Osteoblast (primary cell): ENCODE data around the gene CREB5. TPM values are rescaled to one million over a fixed set of nuclear protein-coding genes. Genes with fewer than 3 reads are reported as not detected.

ENCODE experiments used
- DNase-seq: peaks from one replicate; pipeline ENCODE4 v3.0.0; 2011; ENCODE audit warnings: low spot score, mixed read lengths; ENCODE audit not compliant: insufficient read length; ENCODE audit errors: missing footprints
- H2AFZ ChIP-seq: 2 replicates; pipeline ENCODE4 v1.6.0; 2011; ENCODE audit warnings: mild to moderate bottlenecking, low read length
- H3K27ac ChIP-seq: 2 replicates; pipeline ENCODE4 v1.5.1; 2011; ENCODE audit warnings: mild to moderate bottlenecking, low read depth, low read length, moderate library complexity
- H3K27me3 ChIP-seq: 2 replicates; pipeline ENCODE4 v1.6.0; 2012; ENCODE audit warnings: mild to moderate bottlenecking, control low read depth, inconsistent platforms, low read length, moderate library complexity; ENCODE audit not compliant: insufficient read depth
- H3K36me3 ChIP-seq: 2 replicates; pipeline ENCODE4 v1.5.1; 2011; ENCODE audit warnings: mild to moderate bottlenecking, low read length, control low read depth, moderate library complexity; ENCODE audit not compliant: insufficient read depth
- H3K4me1 ChIP-seq: 2 replicates; pipeline ENCODE4 v1.5.1; 2011; ENCODE audit warnings: mild to moderate bottlenecking, low read length, control low read depth, moderate library complexity; ENCODE audit not compliant: insufficient read depth
- H3K4me2 ChIP-seq: 2 replicates; pipeline ENCODE4 v1.6.0; 2011; ENCODE audit warnings: mild to moderate bottlenecking, low read length; ENCODE audit not compliant: insufficient read depth
- H3K4me3 ChIP-seq: fragments of 200-600 bp; sonication (generic); 3 replicates; pipeline ENCODE4 v1.5.1; 2012; ENCODE audit warnings: mild to moderate bottlenecking, low read length, inconsistent platforms; ENCODE audit not compliant: insufficient read depth
- H3K79me2 ChIP-seq: 2 replicates; pipeline ENCODE4 v1.6.0; 2012; ENCODE audit warnings: mild to moderate bottlenecking, low read length, control low read depth, inconsistent platforms; ENCODE audit not compliant: insufficient read depth
- H3K9me3 ChIP-seq: 2 replicates; pipeline ENCODE4 v1.5.1; 2011; ENCODE audit warnings: low read depth, low read length, control low read depth
- H4K20me1 ChIP-seq: 2 replicates; pipeline ENCODE4 v1.6.0; 2012; ENCODE audit warnings: mild to moderate bottlenecking, low read length, control low read depth; ENCODE audit not compliant: insufficient read depth
- total RNA-seq: library from RNA; depleted of rRNA; stranded (reverse); fragments of >200 nt; gene quantifications from 2 replicates; pipeline ENCODE4 v1.2.3, GENCODE V29; 2012
- TF ChIP-seq, protein P1 (sequence below): IDR thresholded peaks from 2 replicates; pipeline ENCODE4 v1.5.1; 2011; ENCODE audit warnings: mild to moderate bottlenecking, low read depth, low read length, moderate library complexity; ENCODE audit errors: extremely low read depth

Gene CREB5
- total RNA-seq, 1 donor = 5.1 TPM

DNA sequence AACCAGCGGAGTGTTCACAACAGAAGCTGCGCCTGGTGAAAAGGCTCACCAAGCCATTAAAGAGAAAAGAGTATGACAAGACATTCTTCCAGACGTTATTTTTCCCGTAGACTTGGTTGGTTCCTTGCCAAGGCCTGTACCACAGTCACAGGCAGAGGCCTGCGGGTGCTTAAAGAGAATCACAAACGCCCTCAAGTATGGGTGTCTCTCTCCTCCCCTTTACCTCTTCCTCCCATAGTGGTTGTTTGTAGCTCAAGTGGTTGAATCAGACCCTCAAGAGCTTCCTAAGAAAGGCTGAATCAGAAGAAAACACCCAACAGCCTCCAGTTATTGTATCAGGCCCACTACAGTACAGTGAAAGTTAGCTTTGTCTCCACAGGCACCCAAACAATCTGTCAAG lies 169.0 kb downstream of the CREB5 start:
- Histone ChIP-seq H3K4me1 (peaks cover 7% of the 10 kb centered on the region), H3K4me3 (no peak overlapping the region), H2AFZ (no peak overlapping the region), H3K79me2 (no peaks in the 10 kb centered on the region), H3K9me3 (no peaks in the 10 kb centered on the region), H3K36me3 (no peaks in the 10 kb centered on the region), H3K27ac (no peak overlapping the region), H3K4me2 (no peak overlapping the region), H4K20me1 (no peaks in the 10 kb centered on the region), H3K27me3 (no peaks in the 10 kb centered on the region)
- no peak for DNase-seq
- TF ChIP-seq, protein P1, sequence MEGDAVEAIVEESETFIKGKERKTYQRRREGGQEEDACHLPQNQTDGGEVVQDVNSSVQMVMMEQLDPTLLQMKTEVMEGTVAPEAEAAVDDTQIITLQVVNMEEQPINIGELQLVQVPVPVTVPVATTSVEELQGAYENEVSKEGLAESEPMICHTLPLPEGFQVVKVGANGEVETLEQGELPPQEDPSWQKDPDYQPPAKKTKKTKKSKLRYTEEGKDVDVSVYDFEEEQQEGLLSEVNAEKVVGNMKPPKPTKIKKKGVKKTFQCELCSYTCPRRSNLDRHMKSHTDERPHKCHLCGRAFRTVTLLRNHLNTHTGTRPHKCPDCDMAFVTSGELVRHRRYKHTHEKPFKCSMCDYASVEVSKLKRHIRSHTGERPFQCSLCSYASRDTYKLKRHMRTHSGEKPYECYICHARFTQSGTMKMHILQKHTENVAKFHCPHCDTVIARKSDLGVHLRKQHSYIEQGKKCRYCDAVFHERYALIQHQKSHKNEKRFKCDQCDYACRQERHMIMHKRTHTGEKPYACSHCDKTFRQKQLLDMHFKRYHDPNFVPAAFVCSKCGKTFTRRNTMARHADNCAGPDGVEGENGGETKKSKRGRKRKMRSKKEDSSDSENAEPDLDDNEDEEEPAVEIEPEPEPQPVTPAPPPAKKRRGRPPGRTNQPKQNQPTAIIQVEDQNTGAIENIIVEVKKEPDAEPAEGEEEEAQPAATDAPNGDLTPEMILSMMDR = no peak

GRCh38 chr7:28582226-28582625 lies 169.9 kb downstream of the CREB5 start:
- no peaks in the 10 kb centered on the region for H3K36me3 ChIP-seq
- no peaks in the 10 kb centered on the region for H4K20me1 ChIP-seq
- no peak overlapping the region for H3K4me3 ChIP-seq
- peaks cover 9% of the 10 kb centered on the region for H3K4me1 ChIP-seq
- no peak overlapping the region for H2AFZ ChIP-seq
- no peak overlapping the region for H3K4me2 ChIP-seq
- TF ChIP-seq, protein P1 = no peak
- H3K27ac ChIP-seq = no peak overlapping the region
- H3K9me3 ChIP-seq = no peaks in the 10 kb centered on the region
- H3K27me3 ChIP-seq = no peaks in the 10 kb centered on the region
- no peaks in the 10 kb centered on the region for H3K79me2 ChIP-seq
- DNase-seq = no peak

DNA sequence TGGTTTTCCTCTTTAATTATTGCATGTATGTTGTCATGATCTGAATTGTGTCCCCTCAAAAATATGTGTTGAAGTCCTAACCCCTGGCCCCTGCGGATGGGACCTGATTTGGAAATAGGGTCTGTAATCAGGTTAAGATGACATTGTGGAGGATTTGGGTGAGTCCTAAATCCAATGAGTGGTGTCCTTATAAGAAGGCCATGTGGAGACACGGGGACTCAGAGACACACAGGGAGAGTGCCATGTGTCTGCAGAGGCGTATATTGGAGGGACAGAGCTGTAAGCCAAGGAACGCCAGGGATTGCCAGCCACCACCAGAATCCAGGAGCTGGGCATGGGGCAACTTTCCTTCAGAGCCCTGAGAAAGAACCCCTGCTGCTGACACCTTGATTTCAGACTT lies 171.9 kb downstream of the CREB5 start:
- Histone ChIP-seq H3K4me3 (no peak overlapping the region), H4K20me1 (no peaks in the 10 kb centered on the region), H3K36me3 (no peaks in the 10 kb centered on the region), H3K27me3 (no peaks in the 10 kb centered on the region), H3K4me1 (peaks cover 10% of the 10 kb centered on the region), H3K79me2 (no peaks in the 10 kb centered on the region), H3K4me2 (no peak overlapping the region), H3K9me3 (no peaks in the 10 kb centered on the region), H3K27ac (no peak overlapping the region), H2AFZ (no peak overlapping the region)
- TF ChIP-seq, protein P1 = no peak
- no peak for DNase-seq

- Histone ChIP-seq H3K9me3 (no peaks in the 10 kb centered on the region), H4K20me1 (no peaks in the 10 kb centered on the region), H3K4me1 (peaks cover 3% of the 10 kb centered on the region), H3K27ac (no peak overlapping the region), H3K4me3 (no peak overlapping the region), H2AFZ (no peak overlapping the region), H3K4me2 (no peak overlapping the region), H3K27me3 (no peaks in the 10 kb centered on the region), H3K79me2 (no peaks in the 10 kb centered on the region), H3K36me3 (no peaks in the 10 kb centered on the region)
- TF ChIP-seq, protein P1 = no peak
- no peak for DNase-seq
Observed at GRCh38 chr7:28586736-28587135, 174.4 kb downstream of the CREB5 start.
